Endothelial cell of umbilical vein (primary cell): Measurements from ENCODE around the gene CHTOP. TPM values are rescaled to one million over a fixed set of nuclear protein-coding genes. Genes with fewer than 3 reads are reported as not detected.
A peak's percentile ranks its signal among the peaks of the same experiment; 100 is the strongest.
"Not testable (repeated sequence)": the region's sequence is repeated elsewhere in the genome, so short reads cannot be mapped to it uniquely, and the experiment has no call there.

Experiments used
- BruUV-seq: library from RNA; stranded (reverse); fragments of 400-500 nt; replicated peaks from 2 replicates; lab custom pipeline; 2021; lab: Mats Ljungman, UMichigan
- CTCF ChIA-PET: fragments of 300-600, 350-600 bp; sonication (Branson Sonifier 250); formaldehyde crosslinking; loops from one replicate; lab custom pipeline; 2021; ENCODE audit warnings: antibody characterized with exemption, inconsistent platforms; lab: Charles Lee
- POLR2A ChIA-PET: fragments of 300-600, 350-600 bp; sonication (Branson Sonifier 250); formaldehyde crosslinking; loops from one replicate; lab custom pipeline; 2021; ENCODE audit warnings: antibody characterized with exemption, inconsistent platforms; lab: Charles Lee
- DNase-seq: peaks from one replicate; pipeline ENCODE4 v3.0.0-alpha.2; 2011; ENCODE audit warnings: low read depth, low spot score
- FAIRE-seq: peaks from 2 replicates; lab custom pipeline; 2011; peaks lifted over from hg19 to GRCh38; lab: Jason Lieb, UNC
- H2AFZ ChIP-seq: 2 replicates; pipeline ENCODE4 v1.6.0; 2012; ENCODE audit warnings: low read depth, low read length, control low read depth, inconsistent platforms
- H3K27ac ChIP-seq: 2 replicates; pipeline ENCODE4 v1.5.1; 2011; ENCODE audit warnings: low read depth, mild to moderate bottlenecking, control low read depth, low read length, moderate library complexity; ENCODE audit not compliant: insufficient read depth
- H3K27me3 ChIP-seq, 2 experiments: 2 replicates each; pipeline versions ENCODE4 v1.6.0 to v1.6.1; 2011; ENCODE audit warnings: low read length in 2 of 2, mixed read lengths in 1 of 2; ENCODE audit not compliant: control insufficient read depth in 2 of 2, insufficient read depth in 2 of 2
- H3K36me3 ChIP-seq, 2 experiments: 2 replicates in 1 of 2; 3 replicates in 1 of 2; pipeline ENCODE4 v1.5.1; 2011; ENCODE audit warnings: low read length in 2 of 2, mild to moderate bottlenecking in 1 of 2, moderate library complexity in 1 of 2; ENCODE audit not compliant: control insufficient read depth in 2 of 2, insufficient read depth in 2 of 2; ENCODE audit errors: extremely low read depth in 1 of 2
- H3K4me1 ChIP-seq: 3 replicates; pipeline ENCODE4 v1.5.1; 2011; ENCODE audit warnings: mild to moderate bottlenecking, low read length; ENCODE audit not compliant: control insufficient read depth, insufficient read depth; ENCODE audit errors: extremely low read depth
- H3K4me2 ChIP-seq: 2 replicates; pipeline ENCODE4 v1.6.1; 2011; ENCODE audit warnings: low read length, control low read depth, mixed read lengths; ENCODE audit not compliant: insufficient read depth
- H3K4me3 ChIP-seq, 3 experiments: fragments of 200-600 bp in 1 of 3; sonication (generic), shearing (Covaris generic) in 1 of 3; replicated peaks in 1 of 3; 2 replicates each; pipeline ENCODE4 v1.5.1; 2011 to 2016; ENCODE audit warnings: control low read depth in 3 of 3, low read length in 3 of 3, mild to moderate bottlenecking in 2 of 3, inconsistent platforms in 1 of 3, low read depth in 1 of 3, moderate library complexity in 1 of 3; ENCODE audit not compliant: insufficient read depth in 1 of 3
- H3K79me2 ChIP-seq: 2 replicates; pipeline ENCODE4 v1.6.0; 2012; ENCODE audit warnings: low read length, inconsistent platforms; ENCODE audit not compliant: control insufficient read depth, insufficient read depth
- H3K9ac ChIP-seq: replicated peaks from 2 replicates; pipeline ENCODE3; 2011; ENCODE audit warnings: low read length, control low read depth; ENCODE audit not compliant: insufficient read depth; ENCODE audit errors: extremely low read depth
- H3K9me1 ChIP-seq: replicated peaks from 3 replicates; pipeline ENCODE4 v1.6.0; 2011; ENCODE audit warnings: mild to moderate bottlenecking, low read length; ENCODE audit not compliant: control insufficient read depth, insufficient read depth; ENCODE audit errors: extremely low read depth
- H3K9me3 ChIP-seq: replicated peaks from 2 replicates; pipeline ENCODE4 v1.5.1; 2012; ENCODE audit warnings: low read length, inconsistent platforms; ENCODE audit not compliant: control insufficient read depth, insufficient read depth
- H4K20me1 ChIP-seq: replicated peaks from 2 replicates; pipeline ENCODE3; 2011; ENCODE audit warnings: mild to moderate bottlenecking, low read length; ENCODE audit not compliant: control insufficient read depth, insufficient read depth; ENCODE audit errors: extremely low read depth
- EZH2 ChIP-seq: IDR thresholded peaks from 2 replicates; pipeline ENCODE4 v1.6.1; 2012; ENCODE audit warnings: borderline replicate concordance, low read depth, mild to moderate bottlenecking, moderate library complexity, low read length, inconsistent platforms; ENCODE audit not compliant: severe bottlenecking
- GATA2 ChIP-seq: IDR thresholded peaks from 2 replicates; pipeline ENCODE4 v1.7.0; 2011; ENCODE audit warnings: low read depth, mild to moderate bottlenecking, moderate library complexity, mixed read lengths, low read length; ENCODE audit not compliant: insufficient read length, insufficient read depth
- POLR2A ChIP-seq: IDR thresholded peaks from 2 replicates; pipeline ENCODE4 v1.6.1; 2012; ENCODE audit warnings: low read depth, mild to moderate bottlenecking, control low read depth, low read length
- dilution Hi-C: fragments of 300-500 bp; cut with MboI; formaldehyde crosslinking; loops from one replicate; pipeline ENCODE4 v1.15.0; 2019; ENCODE audit warnings: low sequenced_read_pairs; ENCODE audit not compliant: extremely low pct_ligation_motif_present
- intact Hi-C: fragments of 100-400 bp; cut with micrococcal nuclease; formaldehyde crosslinking; loops from one replicate; pipeline ENCODE4 v1.10.0; 2022
- polyA plus RNA-seq, 4 experiments: library from polyadenylated mRNA; depleted of rRNA in 3 of 4; stranded (reverse) in 3 of 4; unstranded in 1 of 4; fragments of >200 nt; gene quantifications; 2 replicates each; pipeline versions ENCODE4 v1.2.1 to v1.2.3, GENCODE V29; 2011 to 2012; ENCODE audit warnings: missing spikeins in 1 of 4
- total RNA-seq: library from RNA; stranded (reverse); gene quantifications from 2 replicates; pipeline ENCODE4 v1.2.3, GENCODE V29; 2021

Gene CHTOP
- total and polyA plus RNA-seq, 2 donors (not counting 3 experiments of a cell fraction or from before 2014, with no cell fraction given), result 62.0 to 74.4 TPM

- H4K20me1 ChIP-seq, BruUV-seq, H3K9me1 ChIP-seq, H3K9me3 ChIP-seq, H3K27me3 ChIP-seq, DNase-seq, dilution Hi-C loops: not testable (repeated sequence)
- POLR2A ChIA-PET, result interaction anchor here (1.4 to 1.6 kb wide), 2 partner anchors 37 to 45 kb away, joined by 4 to 6 read pairs; partner anchors contain the start of genes CHTOP and S100A13
- intact Hi-C loops, result loop anchor here (5.0 kb wide), 1 partner anchor 39 kb away; the partner anchor contains the start of gene CHTOP
- peak; percentile 80 for FAIRE-seq
- Histone ChIP-seq H3K9ac (peak overlapping the region; percentile 68), H3K4me3 (peak overlapping the region; percentile 21 to 71 (median 31)), H3K36me3 (peaks cover 12 to 17% of the 10 kb centered on the region in 2 experiments), H3K4me1 (peaks cover 11% of the 10 kb centered on the region), H3K79me2 (peaks cover 36% of the 10 kb centered on the region), H2AFZ (peak overlapping the region; percentile 70), H3K27ac (peak overlapping the region; percentile 58), H3K4me2 (peak overlapping the region; percentile 83)
- CTCF ChIA-PET, result interaction anchor here (0.6 to 2.0 kb wide), 10 partner anchors 38 to 315 kb away, joined by 3 to 13 read pairs (median 4); partner anchors contain the start of genes CHTOP, INTS3, RAB13 and S100A13
Measured at GRCh38 chr1:153671628-153672353, 37.9 kb downstream of the CHTOP start.

GRCh38 chr1:153673511-153673910, 39.6 kb downstream of the CHTOP start:
- no peaks in the 10 kb centered on the region for H3K27me3 ChIP-seq
- H3K9ac ChIP-seq, result no peak overlapping the region
- dilution Hi-C loops (no loop called here), intact Hi-C loops (loop anchor here (5.0 kb wide), 1 partner anchor 41 kb away; the partner anchor contains the start of gene CHTOP)
- H3K27ac ChIP-seq, result no peak overlapping the region
- peaks cover 22% of the 10 kb centered on the region for H3K79me2 ChIP-seq
- TF ChIP-seq EZH2, result no peak
- TF ChIP-seq POLR2A, result no peak
- no peak for TF ChIP-seq GATA2
- DNase-seq, result no peak
- no peak overlapping the region for H3K4me3 ChIP-seq
- no peak for FAIRE-seq
- ChIA-PET POLR2A (no interaction called here), CTCF (no interaction called here)
- no TSS peak for BruUV-seq
- no peaks in the 10 kb centered on the region for H4K20me1 ChIP-seq
- H3K36me3 ChIP-seq, result peaks cover under 1 to 4% of the 10 kb centered on the region in 2 experiments
- no peak overlapping the region for H3K4me2 ChIP-seq
- no peaks in the 10 kb centered on the region for H3K9me1 ChIP-seq
- no peak overlapping the region for H2AFZ ChIP-seq
- H3K4me1 ChIP-seq, result peaks cover 19% of the 10 kb centered on the region
- H3K9me3 ChIP-seq, result no peaks in the 10 kb centered on the region
